Tibial nerve (tissue), 4 donors: ENCODE results near the gene GRK1. TPM values are rescaled to one million over a fixed set of nuclear protein-coding genes. Genes with fewer than 3 reads are reported as not detected.

Source experiments
- DNase-seq, 2 donors: peaks; one replicate each; pipeline ENCODE4 v3.0.0-alpha.2; 2019; ENCODE audit warnings: low spot score in 2 of 2
- H3K27ac ChIP-seq, 4 donors: fragments of 200-600 bp; sonication (generic) in 3 of 4; one replicate each; pipeline ENCODE4 v1.5.1; 2017 to 2019; ENCODE audit warnings: mild to moderate bottlenecking in 1 of 4
- H3K27me3 ChIP-seq, 2 donors: fragments of 200-600 bp; sonication (generic) in 1 of 2; one replicate each; pipeline versions ENCODE4 v1.5.1 to v1.6.0; 2017 to 2019
- H3K36me3 ChIP-seq, 3 donors: fragments of 200-600 bp; sonication (generic); one replicate each; pipeline ENCODE4 v1.5.1; 2018 to 2019
- H3K4me1 ChIP-seq, 4 donors: fragments of 200-600 bp; sonication (generic) in 3 of 4; one replicate each; pipeline ENCODE4 v1.5.1; 2017 to 2019
- H3K4me3 ChIP-seq, 4 donors: fragments of 200-600 bp; sonication (generic) in 3 of 4; one replicate each; pipeline ENCODE4 v1.5.1; 2017 to 2019; ENCODE audit warnings: mild to moderate bottlenecking in 1 of 4, moderate library complexity in 1 of 4
- H3K9me3 ChIP-seq, 4 donors: fragments of 200-600 bp; sonication (generic) in 3 of 4; one replicate each; pipeline ENCODE4 v1.5.1; 2017 to 2019
- CTCF ChIP-seq, 5 experiments: fragments of 200-600 bp in 3 of 5; fragments of 450-650 bp in 2 of 5; sonication (generic) in 3 of 5; IDR thresholded peaks; one replicate each; pipeline ENCODE4 v1.5.1; 2016 to 2019; ENCODE audit warnings: antibody characterized with exemption in 5 of 5, mild to moderate bottlenecking in 3 of 5, moderate library complexity in 2 of 5
- EP300 ChIP-seq, 2 donors: sonication (generic); formaldehyde crosslinking; IDR thresholded peaks; one replicate each; pipeline ENCODE4 v1.6.1; 2017; ENCODE audit warnings: antibody characterized with exemption in 2 of 2, mild to moderate bottlenecking in 1 of 2
- POLR2A ChIP-seq, 2 donors: fragments of 450-650 bp; IDR thresholded peaks; one replicate each; pipeline ENCODE4 v1.6.1; 2017; ENCODE audit warnings: antibody characterized with exemption in 2 of 2, mild to moderate bottlenecking in 2 of 2, moderate library complexity in 2 of 2
- WGBS, 2 donors: methylation state at CpG; one replicate each; pipeline ENCODE4 v1.1.5; 2018; 5-methylcytosine and 5-hydroxymethylcytosine counted together
- total RNA-seq, 4 donors: library from RNA; depleted of rRNA; stranded (reverse); fragments of >200 nt; gene quantifications; one replicate each; pipeline ENCODE4 v1.1.0, GENCODE V29; 2016

The GRK1 gene
- total RNA-seq, 4 donors from 2014 or later, result not detected

- no peak for DNase-seq
- no peak for TF ChIP-seq EP300 (IDR thresholded peaks at IDR 0.05)
- no peak for TF ChIP-seq POLR2A (IDR thresholded peaks at IDR 0.05)
- no peak for TF ChIP-seq CTCF (IDR thresholded peaks at IDR 0.05)
- Histone ChIP-seq H3K4me3 (no peak overlapping the region), H3K36me3 (no peaks in the 10 kb centered on the region), H3K4me1 (peaks cover 0 to 12% (median 2%) of the 10 kb centered on the region in 4 donors), H3K9me3 (no peaks in the 10 kb centered on the region), H3K27me3 (peaks cover 0 to 32% of the 10 kb centered on the region in 2 donors), H3K27ac (no peak overlapping the region)
- WGBS, 2 donors, result 78 to 88% methylated on average over 8 to 9 of the region's 10 CpGs
Observed at GRCh38 chr13:113726961-113727411, 60.0 kb downstream of the GRK1 start.

- H3K27ac ChIP-seq, result no peak overlapping the region
- peaks cover 0 to 32% of the 10 kb centered on the region in 2 donors for H3K27me3 ChIP-seq
- TF ChIP-seq POLR2A (IDR thresholded peaks at IDR 0.05), result no peak
- no peak for TF ChIP-seq CTCF (IDR thresholded peaks at IDR 0.05)
- TF ChIP-seq EP300 (IDR thresholded peaks at IDR 0.05), result no peak
Observed at GRCh38 chr13:113728571-113729054, 61.6 kb downstream of the GRK1 start.

GRCh38 chr13:113729187-113730019, 62.4 kb downstream of the GRK1 start:
- Histone ChIP-seq H3K4me3 (no peak overlapping the region), H3K27ac (no peak overlapping the region), H3K9me3 (no peaks in the 10 kb centered on the region), H3K4me1 (peaks cover 0 to 10% (median 2%) of the 10 kb centered on the region in 4 donors), H3K36me3 (no peaks in the 10 kb centered on the region), H3K27me3 (peaks cover 0 to 32% of the 10 kb centered on the region in 2 donors)
- DNase-seq, result no peak
- 54 to 63% methylated on average over 31 to 34 of the region's 34 CpGs for WGBS, 2 donors
- no peak for TF ChIP-seq POLR2A (IDR thresholded peaks at IDR 0.05)
- TF ChIP-seq EP300 (IDR thresholded peaks at IDR 0.05), result no peak
- no peak for TF ChIP-seq CTCF (IDR thresholded peaks at IDR 0.05)

More at GRCh38 chr13:113728571-113729054, 61.6 kb downstream of the GRK1 start:
- Histone ChIP-seq H3K4me3 (no peak overlapping the region), H3K9me3 (no peaks in the 10 kb centered on the region), H3K4me1 (peaks cover 0 to 12% (median 2%) of the 10 kb centered on the region in 4 donors), H3K36me3 (no peaks in the 10 kb centered on the region)
- 89 to 92% methylated on average over 11 to 16 of the region's 16 CpGs for WGBS, 2 donors
- DNase-seq, result no peak

- TF ChIP-seq POLR2A (IDR thresholded peaks at IDR 0.05), result no peak
- TF ChIP-seq CTCF (IDR thresholded peaks at IDR 0.05), result no peak
- TF ChIP-seq EP300 (IDR thresholded peaks at IDR 0.05), result no peak
- Histone ChIP-seq H3K36me3 (no peaks in the 10 kb centered on the region), H3K4me3 (no peak overlapping the region), H3K27me3 (peaks cover 0 to 32% of the 10 kb centered on the region in 2 donors), H3K4me1 (peaks cover 0 to 3% (median 0%) of the 10 kb centered on the region in 4 donors), H3K9me3 (no peaks in the 10 kb centered on the region), H3K27ac (no peak overlapping the region)
- DNase-seq, result no peak
- WGBS, 2 donors, result 60 to 69% methylated on average over 15 to 21 of the region's 21 CpGs
Observed at GRCh38 chr13:113730258-113730691, 63.3 kb downstream of the GRK1 start.

GRCh38 chr13:113730831-113731191, 63.8 kb downstream of the GRK1 start:
- WGBS, 2 donors, result 87 to 100% methylated on average over 1 to 4 of the region's 4 CpGs
- TF ChIP-seq POLR2A (IDR thresholded peaks at IDR 0.05) (no peak), EP300 (IDR thresholded peaks at IDR 0.05) (no peak), CTCF (IDR thresholded peaks at IDR 0.05) (no peak)
- no peak for DNase-seq
- no peak overlapping the region for H3K4me3 ChIP-seq
- H3K9me3 ChIP-seq, result no peaks in the 10 kb centered on the region
- peaks cover 0 to 3% (median 0%) of the 10 kb centered on the region in 4 donors for H3K4me1 ChIP-seq
- peaks cover 0 to 33% of the 10 kb centered on the region in 2 donors for H3K27me3 ChIP-seq
- H3K36me3 ChIP-seq, result no peaks in the 10 kb centered on the region
- no peak overlapping the region for H3K27ac ChIP-seq
